DMS114 treated with DMSO at 0.1 percent for 48 hours (cell line): Measurements from ENCODE around the gene GTF3C5.
"Not testable (repeated sequence)": the region's sequence is repeated elsewhere in the genome, so short reads cannot be mapped to it uniquely, and the experiment has no call there.

ENCODE experiments used
- DNase-seq: peaks from one replicate; lab custom pipeline; 2025; ENCODE audit not compliant: unreplicated experiment; lab: John Stamatoyannopoulos, UW

The GTF3C5 gene

GRCh38 chr9:133054194-133054890 is 23.5 kb downstream of the GTF3C5 start:
- DNase-seq, result no peak

- DNase-seq, result no peak
Observed at GRCh38 chr9:133054966-133055365, 24.2 kb downstream of the GTF3C5 start.

DNA sequence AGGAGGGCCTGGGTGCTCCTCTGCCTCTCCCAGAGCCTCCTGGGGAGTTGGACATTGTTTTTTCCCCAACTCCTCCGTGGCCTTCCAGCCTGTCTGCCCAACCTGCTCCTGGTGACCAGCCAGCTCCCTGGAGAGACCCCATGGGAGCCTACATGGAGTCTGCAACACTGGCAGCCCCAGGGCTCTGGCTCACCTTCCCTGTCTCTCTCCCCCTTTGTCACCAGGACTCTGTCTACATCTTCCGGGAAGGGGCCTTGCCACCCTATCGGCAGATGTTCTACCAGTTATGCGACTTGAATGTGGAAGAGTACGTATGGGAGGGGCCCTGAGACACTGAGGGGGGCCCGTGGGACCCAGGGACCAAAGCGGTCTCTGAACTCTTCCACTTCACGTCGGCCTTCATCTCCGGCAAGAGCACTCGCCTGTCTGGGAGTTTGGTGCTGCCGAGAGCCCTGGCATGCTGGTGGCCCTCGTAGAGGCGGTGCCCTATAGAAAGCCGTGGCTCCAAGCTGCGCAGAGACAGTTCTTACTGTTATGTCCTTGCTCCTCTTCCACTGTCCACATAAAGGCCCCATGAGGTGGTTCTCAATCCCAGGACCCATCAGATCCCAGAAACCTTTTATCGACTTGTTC is 25.1 kb downstream of the GTF3C5 start:
- DNase-seq, result no peak

GRCh38 chr9:133056533-133056932 is 25.7 kb downstream of the GTF3C5 start:
- DNase-seq, result no peak

- no peak for DNase-seq
Observed at GRCh38 chr9:133057006-133057405, 26.2 kb downstream of the GTF3C5 start.

- DNase-seq, result no peak
Observed at GRCh38 chr9:133057553-133057952, 26.8 kb downstream of the GTF3C5 start.

- DNase-seq, result no peak
Observed at GRCh38 chr9:133058071-133058470, 27.3 kb downstream of the GTF3C5 start.

GRCh38 chr9:133058550-133059320 is 27.9 kb downstream of the GTF3C5 start:
- DNase-seq, result no peak

GRCh38 chr9:133059623-133060022 is 28.8 kb downstream of the GTF3C5 start:
- no peak for DNase-seq

GRCh38 chr9:133060417-133060841 is 29.6 kb downstream of the GTF3C5 start:
- no peak for DNase-seq

DNA sequence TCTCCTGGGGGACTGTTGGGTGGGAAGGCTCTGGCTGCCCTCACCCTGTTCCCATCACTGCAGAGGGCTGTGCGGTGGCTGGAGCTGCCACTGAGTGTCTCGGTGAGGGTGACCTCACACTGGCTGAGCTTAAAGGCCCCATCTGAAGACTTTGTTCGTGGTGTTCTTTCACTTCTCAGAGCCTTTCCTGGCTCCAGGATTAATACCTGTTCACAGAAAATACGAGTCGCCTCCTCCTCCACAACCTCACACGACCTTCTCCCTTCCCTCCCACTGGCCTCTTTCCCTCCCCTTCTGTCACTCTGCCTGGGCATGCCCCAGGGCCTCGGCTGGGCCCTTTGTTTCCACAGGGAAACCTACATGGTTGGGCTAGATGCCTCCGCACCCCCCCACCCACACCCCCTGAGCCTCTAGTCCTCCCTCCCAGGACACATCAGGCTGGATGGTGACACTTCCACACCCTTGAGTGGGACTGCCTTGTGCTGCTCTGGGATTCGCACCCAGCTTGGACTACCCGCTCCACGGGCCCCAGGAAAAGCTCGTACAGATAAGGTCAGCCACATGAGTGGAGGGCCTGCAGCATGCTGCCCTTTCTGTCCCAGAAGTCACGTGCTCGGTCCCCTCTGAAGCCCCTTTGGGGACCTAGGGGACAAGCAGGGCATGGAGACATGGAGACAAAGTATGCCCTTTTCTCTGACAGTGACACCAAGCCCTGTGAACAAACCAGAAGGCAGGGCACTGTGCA is 30.4 kb downstream of the GTF3C5 start:
- not testable (repeated sequence) for DNase-seq

DNA sequence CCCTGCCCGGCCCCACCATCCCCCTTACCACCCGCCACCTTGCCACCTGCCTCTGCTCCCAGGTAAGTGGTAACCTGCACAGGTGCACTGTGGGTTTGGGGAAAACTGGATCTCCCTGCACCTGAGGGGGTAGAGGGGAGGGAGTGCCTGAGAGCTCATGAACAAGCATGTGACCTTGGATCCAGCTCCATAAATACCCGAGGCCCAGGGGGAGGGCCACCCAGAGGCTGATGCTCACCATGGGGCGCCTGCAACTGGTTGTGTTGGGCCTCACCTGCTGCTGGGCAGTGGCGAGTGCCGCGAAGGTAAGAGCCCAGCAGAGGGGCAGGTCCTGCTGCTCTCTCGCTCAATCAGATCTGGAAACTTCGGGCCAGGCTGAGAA is 31.0 kb downstream of the GTF3C5 start, which contains the start of gene CEL:
Gene CEL, plus strand, starts transcription at position 218 of the 382 bp plus-strand sequence. Its CDS starts 22 bp downstream, at position 240.
- not testable (repeated sequence) for DNase-seq

DNA sequence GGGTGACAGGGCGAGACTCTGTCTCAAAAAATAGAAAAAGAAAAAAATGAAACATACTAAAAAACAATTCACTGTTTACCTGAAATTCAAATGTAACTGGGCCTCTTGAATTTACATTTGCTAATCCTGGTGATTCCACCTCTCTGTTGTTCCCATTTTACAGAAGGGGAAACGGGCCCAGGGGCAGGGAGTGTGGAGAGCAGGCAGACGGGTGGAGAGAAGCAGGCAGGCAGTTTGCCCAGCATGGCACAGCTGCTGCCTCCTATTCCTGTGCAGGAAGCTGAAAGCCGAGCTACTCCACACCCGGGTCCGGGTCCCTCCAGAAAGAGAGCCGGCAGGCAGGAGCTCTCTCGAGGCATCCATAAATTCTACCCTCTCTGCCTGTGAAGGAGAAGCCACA is 31.8 kb downstream of the GTF3C5 start:
- DNase-seq, result not testable (repeated sequence)

- no peak for DNase-seq
Observed at GRCh38 chr9:133063159-133063499, 32.3 kb downstream of the GTF3C5 start.

GRCh38 chr9:133063500-133064231 is 32.9 kb downstream of the GTF3C5 start:
- no peak for DNase-seq

DNA sequence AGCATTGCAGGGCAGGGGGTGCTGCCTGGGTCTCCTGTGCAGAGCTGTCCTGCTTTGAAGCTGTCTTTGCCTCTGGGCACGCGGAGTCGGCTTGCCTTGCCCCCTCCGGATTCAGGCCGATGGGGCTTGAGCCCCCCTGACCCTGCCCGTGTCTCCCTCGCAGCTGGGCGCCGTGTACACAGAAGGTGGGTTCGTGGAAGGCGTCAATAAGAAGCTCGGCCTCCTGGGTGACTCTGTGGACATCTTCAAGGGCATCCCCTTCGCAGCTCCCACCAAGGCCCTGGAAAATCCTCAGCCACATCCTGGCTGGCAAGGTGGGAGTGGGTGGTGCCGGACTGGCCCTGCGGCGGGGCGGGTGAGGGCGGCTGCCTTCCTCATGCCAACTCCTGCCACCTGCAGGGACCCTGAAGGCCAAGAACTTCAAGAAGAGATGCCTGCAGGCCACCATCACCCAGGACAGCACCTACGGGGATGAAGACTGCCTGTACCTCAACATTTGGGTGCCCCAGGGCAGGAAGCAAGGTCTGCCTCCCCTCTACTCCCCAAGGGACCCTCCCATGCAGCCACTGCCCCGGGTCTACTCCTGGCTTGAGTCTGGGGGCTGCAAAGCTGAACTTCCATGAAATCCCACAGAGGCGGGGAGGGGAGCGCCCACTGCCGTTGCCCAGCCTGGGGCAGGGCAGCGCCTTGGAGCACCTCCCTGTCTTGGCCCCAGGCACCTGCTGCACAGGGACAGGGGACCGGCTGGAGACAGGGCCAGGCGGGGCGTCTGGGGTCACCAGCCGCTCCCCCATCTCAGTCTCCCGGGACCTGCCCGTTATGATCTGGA is 33.7 kb downstream of the GTF3C5 start:
- no peak for DNase-seq

GRCh38 chr9:133065070-133065388 is 34.2 kb downstream of the GTF3C5 start:
- DNase-seq, result no peak

GRCh38 chr9:133066181-133066983 is 35.6 kb downstream of the GTF3C5 start:
- DNase-seq, result no peak

- DNase-seq, result no peak
Observed at GRCh38 chr9:133067006-133067405, 36.2 kb downstream of the GTF3C5 start.
